Ectodermal cell (in vitro differentiated cells): ENCODE results near the gene DEPDC7.

Experiments
- H3K27ac ChIP-seq: 2 replicates; pipeline ENCODE4 v1.7.0; 2013; ENCODE audit warnings: mild to moderate bottlenecking, low read depth, low read length; ENCODE audit not compliant: insufficient read depth, poor library complexity, severe bottlenecking
- H3K27me3 ChIP-seq: 2 replicates; pipeline ENCODE4 v1.7.0; 2013; ENCODE audit warnings: mild to moderate bottlenecking, low read length; ENCODE audit not compliant: insufficient read depth, control insufficient read depth, poor library complexity, severe bottlenecking
- H3K36me3 ChIP-seq: one replicate; pipeline ENCODE4 v1.7.0; 2013; ENCODE audit warnings: low read length; ENCODE audit not compliant: control insufficient read depth, insufficient read depth
- H3K4me1 ChIP-seq: one replicate; pipeline ENCODE4 v1.7.0; 2013; ENCODE audit warnings: low read length; ENCODE audit not compliant: control insufficient read depth, insufficient read depth
- H3K4me3 ChIP-seq: 2 replicates; pipeline ENCODE4 v1.7.0; 2013; ENCODE audit warnings: low read depth, low read length, control low read depth; ENCODE audit not compliant: insufficient read depth
- H3K9me3 ChIP-seq: 2 replicates; pipeline ENCODE4 v1.7.0; 2013; ENCODE audit warnings: mild to moderate bottlenecking, low read length, moderate library complexity; ENCODE audit not compliant: control insufficient read depth
- WGBS, 2 experiments: methylation state at CpG; one replicate each; pipeline ENCODE4 v1.1.7; 2013; ENCODE audit warnings: missing lambda C conversion rate in 2 of 2; 5-methylcytosine and 5-hydroxymethylcytosine counted together

The DEPDC7 gene

GRCh38 chr11:33055375-33055774, 39.7 kb downstream of the DEPDC7 start:
- H3K27me3 ChIP-seq = no peaks in the 10 kb centered on the region
- H3K36me3 ChIP-seq = peaks cover 14% of the 10 kb centered on the region
- no peaks in the 10 kb centered on the region for H3K9me3 ChIP-seq
- H3K4me3 ChIP-seq = no peak overlapping the region
- no peak overlapping the region for H3K27ac ChIP-seq
- no peaks in the 10 kb centered on the region for H3K4me1 ChIP-seq

- Histone ChIP-seq H3K4me1 (no peaks in the 10 kb centered on the region), H3K27ac (no peak overlapping the region), H3K9me3 (no peaks in the 10 kb centered on the region), H3K36me3 (peaks cover 19% of the 10 kb centered on the region), H3K27me3 (no peaks in the 10 kb centered on the region), H3K4me3 (no peak overlapping the region)
- WGBS, 2 experiments = 95 to 100% methylated on average over 1 of the region's 1 CpG
These were observed 41.6 kb downstream of the DEPDC7 start for GRCh38 chr11:33057284-33057683.

GRCh38 chr11:33059331-33060007, 43.8 kb downstream of the DEPDC7 start:
- Histone ChIP-seq H3K4me3 (no peak overlapping the region), H3K27me3 (no peaks in the 10 kb centered on the region), H3K9me3 (no peaks in the 10 kb centered on the region), H3K27ac (no peak overlapping the region), H3K4me1 (no peaks in the 10 kb centered on the region), H3K36me3 (peaks cover 22% of the 10 kb centered on the region)
- 95% methylated on average over 5 of the region's 5 CpGs for WGBS, 2 experiments

GRCh38 chr11:33060271-33060670, 44.6 kb downstream of the DEPDC7 start:
- Histone ChIP-seq H3K9me3 (no peaks in the 10 kb centered on the region), H3K36me3 (peaks cover 22% of the 10 kb centered on the region), H3K27me3 (no peaks in the 10 kb centered on the region), H3K27ac (no peak overlapping the region), H3K4me1 (no peaks in the 10 kb centered on the region), H3K4me3 (no peak overlapping the region)
- WGBS, 2 experiments = 96% methylated on average over 3 of the region's 3 CpGs

GRCh38 chr11:33062137-33062536, 46.5 kb downstream of the DEPDC7 start:
- peaks cover 22% of the 10 kb centered on the region for H3K36me3 ChIP-seq
- no peaks in the 10 kb centered on the region for H3K9me3 ChIP-seq
- H3K27ac ChIP-seq = no peak overlapping the region
- no peak overlapping the region for H3K4me3 ChIP-seq
- WGBS, 2 experiments = 86 to 94% methylated on average over 5 of the region's 5 CpGs
- H3K27me3 ChIP-seq = no peaks in the 10 kb centered on the region
- H3K4me1 ChIP-seq = no peaks in the 10 kb centered on the region

GRCh38 chr11:33063326-33063881, 47.7 kb downstream of the DEPDC7 start:
- Histone ChIP-seq H3K27me3 (no peaks in the 10 kb centered on the region), H3K4me1 (no peaks in the 10 kb centered on the region), H3K27ac (no peak overlapping the region), H3K36me3 (peaks cover 18% of the 10 kb centered on the region), H3K4me3 (no peak overlapping the region), H3K9me3 (no peaks in the 10 kb centered on the region)
- WGBS, 2 experiments = 91 to 92% methylated on average over 2 to 3 of the region's 3 CpGs

- peaks cover 18% of the 10 kb centered on the region for H3K36me3 ChIP-seq
These were observed 48.6 kb downstream of the DEPDC7 start for GRCh38 chr11:33064033-33064825.

GRCh38 chr11:33064866-33065265, 49.2 kb downstream of the DEPDC7 start:
- Histone ChIP-seq H3K27ac (no peak overlapping the region), H3K4me1 (no peaks in the 10 kb centered on the region), H3K27me3 (no peaks in the 10 kb centered on the region), H3K4me3 (no peak overlapping the region), H3K9me3 (no peaks in the 10 kb centered on the region), H3K36me3 (peaks cover 12% of the 10 kb centered on the region)
- WGBS, 2 experiments = 94% methylated on average over 5 of the region's 5 CpGs

More at GRCh38 chr11:33064033-33064825, 48.6 kb downstream of the DEPDC7 start:
- Histone ChIP-seq H3K27me3 (no peaks in the 10 kb centered on the region), H3K27ac (no peak overlapping the region), H3K9me3 (no peaks in the 10 kb centered on the region), H3K4me3 (no peak overlapping the region), H3K4me1 (no peaks in the 10 kb centered on the region)
- WGBS, 2 experiments = 78 to 80% methylated on average over 11 of the region's 11 CpGs

- H3K27ac ChIP-seq = no peak overlapping the region
- WGBS, 2 experiments = 65 to 68% methylated on average over 22 of the region's 22 CpGs
- no peak overlapping the region for H3K4me3 ChIP-seq
These were observed 49.9 kb downstream of the DEPDC7 start for GRCh38 chr11:33065445-33066178.

GRCh38 chr11:33067294-33067693, 51.6 kb downstream of the DEPDC7 start:
- Histone ChIP-seq H3K27me3 (no peaks in the 10 kb centered on the region), H3K9me3 (no peaks in the 10 kb centered on the region), H3K36me3 (peaks cover 3% of the 10 kb centered on the region), H3K4me3 (no peak overlapping the region), H3K4me1 (no peaks in the 10 kb centered on the region), H3K27ac (no peak overlapping the region)
- whole genome bisulfite sequencing, 2 experiments = 94 to 95% methylated on average over 3 of the region's 3 CpGs

More at GRCh38 chr11:33065445-33066178, 49.9 kb downstream of the DEPDC7 start:
- H3K4me1 ChIP-seq = no peaks in the 10 kb centered on the region
- no peaks in the 10 kb centered on the region for H3K9me3 ChIP-seq
- peaks cover 7% of the 10 kb centered on the region for H3K36me3 ChIP-seq
- H3K27me3 ChIP-seq = no peaks in the 10 kb centered on the region
